Coronary artery (tissue), 2 donors: ENCODE data around the gene VPS8.

Experiments used
- DNase-seq: peaks from one replicate; pipeline ENCODE4 v3.0.0-alpha.2; 2017; ENCODE audit warnings: low spot score
- H3K27ac ChIP-seq, 2 donors: fragments of 200-600 bp; sonication (generic); one replicate each; pipeline ENCODE4 v1.5.1; 2016 to 2019
- H3K4me3 ChIP-seq: fragments of 200-600 bp; sonication (generic); 2 replicates; pipeline ENCODE4 v1.5.1; 2016; ENCODE audit warnings: mild to moderate bottlenecking, moderate library complexity
- TF ChIP-seq, protein P1 (sequence below): fragments of 200-600 bp; sonication (generic); IDR thresholded peaks from one replicate; pipeline ENCODE4 v1.5.1; 2019; ENCODE audit warnings: antibody characterized with exemption

VPS8 gene

DNA sequence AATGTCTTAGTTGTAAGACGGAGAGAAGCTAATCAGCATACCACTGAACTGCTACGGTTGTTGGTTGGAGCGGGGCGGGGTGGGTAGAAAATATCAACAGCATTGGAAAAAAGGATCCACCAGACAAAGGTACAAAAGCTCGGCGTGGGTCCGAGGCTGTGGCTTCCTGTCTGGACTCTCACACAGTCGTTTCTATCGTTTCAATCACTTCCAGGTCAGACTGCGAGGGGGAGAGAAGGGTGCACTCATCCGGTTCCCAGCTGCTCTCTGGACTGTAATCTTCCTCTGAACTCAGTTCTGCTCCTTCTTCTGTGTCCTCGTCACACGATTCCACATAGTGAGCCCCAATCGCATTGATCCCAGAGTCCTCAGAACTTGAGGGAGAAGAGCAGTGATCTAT is 270.9 kb downstream of the VPS8 start:
- DNase-seq, result no peak
- H3K4me3 ChIP-seq, result no peak overlapping the region
- TF ChIP-seq, protein P1, sequence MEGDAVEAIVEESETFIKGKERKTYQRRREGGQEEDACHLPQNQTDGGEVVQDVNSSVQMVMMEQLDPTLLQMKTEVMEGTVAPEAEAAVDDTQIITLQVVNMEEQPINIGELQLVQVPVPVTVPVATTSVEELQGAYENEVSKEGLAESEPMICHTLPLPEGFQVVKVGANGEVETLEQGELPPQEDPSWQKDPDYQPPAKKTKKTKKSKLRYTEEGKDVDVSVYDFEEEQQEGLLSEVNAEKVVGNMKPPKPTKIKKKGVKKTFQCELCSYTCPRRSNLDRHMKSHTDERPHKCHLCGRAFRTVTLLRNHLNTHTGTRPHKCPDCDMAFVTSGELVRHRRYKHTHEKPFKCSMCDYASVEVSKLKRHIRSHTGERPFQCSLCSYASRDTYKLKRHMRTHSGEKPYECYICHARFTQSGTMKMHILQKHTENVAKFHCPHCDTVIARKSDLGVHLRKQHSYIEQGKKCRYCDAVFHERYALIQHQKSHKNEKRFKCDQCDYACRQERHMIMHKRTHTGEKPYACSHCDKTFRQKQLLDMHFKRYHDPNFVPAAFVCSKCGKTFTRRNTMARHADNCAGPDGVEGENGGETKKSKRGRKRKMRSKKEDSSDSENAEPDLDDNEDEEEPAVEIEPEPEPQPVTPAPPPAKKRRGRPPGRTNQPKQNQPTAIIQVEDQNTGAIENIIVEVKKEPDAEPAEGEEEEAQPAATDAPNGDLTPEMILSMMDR, result no peak

DNA sequence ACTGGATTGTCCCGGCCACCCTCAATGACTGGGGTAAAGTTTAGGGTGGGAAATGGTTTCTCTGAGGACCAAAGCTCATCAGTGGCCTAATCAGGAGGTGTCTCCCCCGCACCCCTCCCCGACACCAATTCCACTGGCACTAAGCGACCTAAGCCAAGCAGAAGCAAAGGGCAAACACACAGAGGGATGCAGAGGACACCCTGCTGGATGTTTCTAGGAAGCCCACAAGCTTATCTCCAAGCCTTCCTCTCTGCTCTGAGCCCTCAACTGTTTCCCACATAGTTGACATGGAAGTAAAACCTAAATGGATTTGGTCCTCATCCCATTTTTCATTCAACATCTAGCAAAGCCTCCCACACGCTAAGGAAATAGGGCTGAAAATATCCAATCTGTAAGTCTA is 272.4 kb downstream of the VPS8 start:
- Histone ChIP-seq H3K4me3 (no peak overlapping the region), H3K27ac (no peak overlapping the region)
- DNase-seq, result no peak
- TF ChIP-seq, protein P1, result no peak

More for the DNA sequence above, 270.9 kb downstream of the VPS8 start:
- H3K27ac ChIP-seq, result no peak overlapping the region

DNA sequence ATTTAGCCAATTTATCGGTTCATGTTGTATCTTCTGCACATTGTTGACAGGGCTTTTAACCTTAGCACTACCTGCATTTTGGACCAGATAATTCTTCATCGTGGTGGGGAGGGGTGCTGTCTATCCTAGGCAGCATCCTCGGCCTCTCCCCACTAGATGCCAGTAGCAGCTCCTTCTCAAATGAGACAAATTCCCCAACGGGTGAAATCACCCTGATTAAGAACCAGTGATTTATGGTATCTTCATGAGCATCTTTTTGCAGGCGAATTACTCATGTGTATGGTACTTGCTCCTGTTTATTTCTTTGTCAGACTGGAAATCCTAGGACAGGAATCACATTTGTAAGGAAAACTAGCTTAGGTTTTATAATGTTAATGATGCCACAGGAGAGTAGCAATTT is 272.9 kb downstream of the VPS8 start:
- DNase-seq, result no peak
- Histone ChIP-seq H3K4me3 (no peak overlapping the region), H3K27ac (no peak overlapping the region)
- TF ChIP-seq, protein P1, result no peak

DNA sequence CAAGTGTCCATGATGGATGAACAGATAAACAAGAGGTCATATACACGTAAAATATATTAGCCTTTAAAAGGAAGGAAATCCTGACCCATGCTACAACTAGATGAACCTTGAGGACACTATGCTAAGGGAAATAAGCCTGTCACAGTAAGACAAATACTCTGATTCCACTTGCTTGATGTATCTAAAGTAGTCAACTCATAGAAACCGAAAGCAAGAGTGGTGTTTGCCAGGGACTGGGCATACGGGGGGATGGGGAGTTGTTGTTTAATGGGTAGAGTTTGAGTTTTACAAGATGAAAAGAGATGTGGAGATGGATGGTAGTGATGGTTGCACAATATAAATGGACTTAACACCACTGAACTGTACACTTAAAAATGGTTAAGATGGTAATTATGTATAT is 275.5 kb downstream of the VPS8 start:
- Histone ChIP-seq H3K27ac (no peak overlapping the region), H3K4me3 (no peak overlapping the region)
- DNase-seq, result no peak
- TF ChIP-seq, protein P1, result no peak

DNA sequence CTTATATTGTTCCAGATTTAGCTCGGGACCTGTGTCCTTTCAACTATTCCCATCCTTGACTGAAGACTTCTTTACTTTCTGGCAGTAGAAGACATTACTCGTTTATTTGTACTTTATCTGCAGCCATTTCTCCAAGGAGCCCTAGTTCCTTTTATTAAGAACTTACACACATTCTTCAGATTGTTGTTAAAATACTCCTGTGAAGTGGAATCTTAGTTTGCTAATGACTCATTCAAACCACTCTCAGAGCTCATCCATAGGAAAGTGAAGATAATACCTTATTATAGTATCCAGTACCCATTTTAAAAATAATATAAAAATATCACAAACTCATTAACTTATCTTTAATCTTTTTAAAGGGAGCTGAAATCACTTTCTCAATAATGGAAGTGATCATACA is 277.4 kb downstream of the VPS8 start:
- Histone ChIP-seq H3K27ac (no peak overlapping the region), H3K4me3 (no peak overlapping the region)
- TF ChIP-seq, protein P1, result no peak
- no peak for DNase-seq

DNA sequence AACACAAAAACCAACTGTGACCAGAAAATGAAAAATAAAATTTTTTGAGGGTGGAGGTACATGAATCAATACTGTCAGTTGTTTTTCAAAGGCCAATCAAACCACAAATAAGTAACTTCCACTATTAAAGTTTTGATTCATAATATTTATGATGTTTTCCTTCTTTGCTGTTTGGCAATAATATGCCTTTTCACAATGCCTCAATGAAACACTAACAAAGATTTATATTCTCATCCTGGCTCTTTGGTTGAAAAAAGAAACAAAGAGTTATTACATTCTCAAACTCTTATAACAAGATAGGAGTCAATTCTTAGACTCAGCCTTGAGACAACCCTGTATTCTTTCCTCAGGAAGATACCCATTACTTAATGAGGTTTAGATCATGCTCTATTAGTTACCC is 277.8 kb downstream of the VPS8 start:
- DNase-seq, result no peak
- H3K4me3 ChIP-seq, result no peak overlapping the region

DNA sequence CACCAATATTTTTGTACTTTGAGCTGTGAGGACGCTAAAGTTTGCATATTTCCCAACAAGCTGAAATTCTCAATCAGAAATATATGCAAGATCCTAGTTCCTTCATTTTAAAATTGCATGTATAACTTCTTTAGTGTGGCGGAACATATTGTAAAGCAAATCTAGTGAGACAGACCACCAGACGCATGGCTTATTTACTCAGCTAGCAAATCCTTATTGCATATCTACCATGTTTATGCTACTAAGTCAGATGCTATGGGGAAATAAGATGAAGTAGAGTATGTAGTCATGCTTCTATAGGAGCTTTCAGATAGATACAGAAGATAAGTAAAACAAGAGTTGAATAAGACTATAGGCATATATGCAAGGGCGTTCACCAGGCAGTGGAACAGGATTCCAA is 278.8 kb downstream of the VPS8 start:
- TF ChIP-seq, protein P1, result no peak
- Histone ChIP-seq H3K4me3 (no peak overlapping the region), H3K27ac (no peak overlapping the region)
- DNase-seq, result no peak

More for the DNA sequence above, 277.8 kb downstream of the VPS8 start:
- TF ChIP-seq, protein P1, result no peak
- no peak overlapping the region for H3K27ac ChIP-seq
